SK-N-SH (cell line): Measurements from ENCODE around the gene PPP4R3C.

Experiments
- CTCF ChIP-seq: fragments of 200-600 bp; sonication (generic); IDR thresholded peaks from 2 replicates; pipeline ENCODE4 v1.6.1; 2017; ENCODE audit warnings: antibody characterized with exemption, mild to moderate bottlenecking, moderate library complexity
- EZH2phosphoT487 ChIP-seq: fragments of 200-600 bp; sonication (generic); IDR thresholded peaks from 2 replicates; pipeline ENCODE4 v1.6.1; 2017; ENCODE audit warnings: low read depth, mixed run types, mild to moderate bottlenecking, antibody characterized with exemption, moderate library complexity, borderline replicate concordance
- GABPA ChIP-seq: IDR thresholded peaks from 2 replicates; pipeline ENCODE4 v1.4.0; 2012; ENCODE audit warnings: low read depth, mild to moderate bottlenecking
- MAX ChIP-seq: IDR thresholded peaks from 2 replicates; pipeline ENCODE4 v1.4.0; 2012; ENCODE audit warnings: low read depth
- RCOR1 ChIP-seq: fragments of 150-350 bp; IDR thresholded peaks from 2 replicates; pipeline ENCODE4 v1.6.1; 2017; ENCODE audit warnings: antibody characterized with exemption, low read length
- REST ChIP-seq: IDR thresholded peaks from 2 replicates; pipeline ENCODE4 v1.6.1; 2012; ENCODE audit warnings: mild to moderate bottlenecking, low read depth, low read length, moderate library complexity
- TEAD4 ChIP-seq: IDR thresholded peaks from 2 replicates; pipeline ENCODE4 v1.4.0; 2012; ENCODE audit warnings: mild to moderate bottlenecking, borderline replicate concordance; ENCODE audit not compliant: insufficient read depth
- USF2 ChIP-seq: fragments of 150-350 bp; IDR thresholded peaks from 2 replicates; pipeline ENCODE4 v1.6.1; 2017; ENCODE audit warnings: antibody characterized with exemption, low read length, low read depth, borderline replicate concordance

GRCh38 chrX:27446423-27446822 is 16.7 kb downstream of the PPP4R3C start:
- TF ChIP-seq CTCF (no peak), GABPA (no peak), MAX (no peak), EZH2phosphoT487 (no peak), RCOR1 (no peak), TEAD4 (no peak), REST (no peak), USF2 (no peak)
